Amygdala (tissue), 56 donors: ENCODE measurements around the gene OR51F2.
"Not testable (repeated sequence)": the region's sequence is repeated elsewhere in the genome, so short reads cannot be mapped to it uniquely, and the experiment has no call there.

Experiments used
- DNase-seq, 56 donors: peaks; one replicate each; lab custom pipeline; 2025; lab: John Stamatoyannopoulos, UW

The OR51F2 gene

DNA sequence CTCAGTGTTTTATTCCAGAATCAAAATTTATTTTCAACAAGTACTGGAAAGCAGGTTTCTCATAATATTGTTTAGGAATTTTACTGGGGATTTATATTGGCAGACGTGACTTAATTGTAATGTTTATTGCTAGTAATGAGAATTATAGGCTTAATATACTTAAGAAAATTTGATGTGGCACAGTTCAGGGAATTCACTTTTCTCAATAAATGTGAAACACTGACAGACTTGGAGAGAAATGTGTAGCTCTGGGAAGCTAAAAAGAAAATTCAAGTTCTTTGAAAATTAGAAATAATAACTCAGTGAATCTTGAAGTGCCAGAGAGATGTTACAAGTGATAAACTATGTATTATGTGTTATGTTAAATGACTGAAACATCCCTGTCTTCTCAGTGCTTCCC is at the start of gene OR51F2:
OR51F2 (plus strand) TSS at position 301 of the 400 bp plus-strand sequence. CDS start 101 bp downstream, outside the sequence.
- DNase-seq = no peak

DNA sequence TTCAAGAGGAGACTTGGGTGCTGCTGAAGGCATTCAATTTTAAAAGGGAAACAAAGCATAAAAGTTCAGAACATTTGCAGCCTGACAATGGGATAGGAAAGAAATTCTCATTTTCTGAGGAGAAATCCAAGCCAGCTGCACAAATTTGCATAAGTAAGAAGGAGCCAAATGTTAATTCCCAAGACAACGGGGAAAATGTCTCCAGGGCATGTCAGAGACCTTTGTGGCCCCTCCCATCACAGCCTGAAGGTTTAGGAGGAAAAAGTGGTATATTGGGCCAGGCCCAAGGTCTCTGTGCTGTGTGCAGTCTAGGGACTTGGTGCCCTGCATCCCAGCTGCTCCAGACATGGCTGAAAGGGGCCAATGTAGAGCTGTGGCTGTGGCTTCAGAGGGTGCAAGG is 38.7 kb upstream of the OR51F2 start:
- no peak for DNase-seq

DNA sequence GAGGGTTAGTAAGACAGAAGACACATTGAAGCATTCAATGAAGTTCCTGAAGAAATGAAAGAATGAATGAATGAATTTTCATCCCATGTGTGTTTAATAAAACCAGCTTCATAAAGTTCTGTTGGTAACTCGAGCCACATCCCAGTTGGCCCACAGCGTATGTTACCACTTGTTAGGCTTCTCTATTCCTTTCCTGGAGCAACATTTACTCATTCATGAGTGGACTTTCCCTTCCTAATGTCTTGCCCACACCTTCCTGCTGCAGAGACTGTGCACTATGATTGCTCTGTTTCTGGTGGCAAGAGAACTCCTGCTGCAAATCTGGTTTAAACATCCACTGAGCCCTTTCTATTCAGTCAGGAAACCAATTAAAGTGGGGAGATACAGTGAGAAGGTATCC is 23.9 kb upstream of the OR51F2 start:
- DNase-seq = no peak

GRCh38 chr11:4798427-4799183 is 22.5 kb upstream of the OR51F2 start:
- DNase-seq = no peak

GRCh38 chr11:4801316-4801715 is 19.8 kb upstream of the OR51F2 start:
- not testable (repeated sequence) for DNase-seq

GRCh38 chr11:4804280-4804679 is 16.8 kb upstream of the OR51F2 start, which contains the start of gene OR52R1:
Gene OR52R1, minus strand, starts transcription at chr11:4804380. Its CDS starts 0 bp downstream, at chr11:4804380.
- DNase-seq = no peak

DNA sequence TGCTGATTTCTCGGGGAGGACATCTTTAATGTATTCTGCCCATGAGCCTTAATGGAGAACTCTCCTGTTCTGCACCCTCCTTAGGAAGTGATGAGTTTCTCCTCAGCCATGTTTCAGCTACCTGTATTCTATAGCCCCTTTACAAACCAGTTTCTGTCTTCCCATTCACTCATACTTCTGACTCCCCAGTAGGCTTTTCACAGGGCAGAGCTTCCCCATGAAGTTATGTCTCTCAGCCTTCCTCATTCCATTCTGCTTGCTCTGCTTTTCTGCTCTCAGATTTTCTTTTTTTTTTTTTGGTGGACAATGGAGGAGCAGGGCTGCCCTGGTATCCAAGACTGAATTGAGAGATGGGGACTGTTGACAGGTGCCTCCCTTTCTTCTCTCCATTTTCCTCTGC is 12.6 kb upstream of the OR51F2 start:
- no peak for DNase-seq

GRCh38 chr11:4809246-4809645 is 11.9 kb upstream of the OR51F2 start:
- DNase-seq = no peak

- no peak for DNase-seq
These were observed 4.0 kb downstream of the OR51F2 start for GRCh38 chr11:4825132-4825531.

DNA sequence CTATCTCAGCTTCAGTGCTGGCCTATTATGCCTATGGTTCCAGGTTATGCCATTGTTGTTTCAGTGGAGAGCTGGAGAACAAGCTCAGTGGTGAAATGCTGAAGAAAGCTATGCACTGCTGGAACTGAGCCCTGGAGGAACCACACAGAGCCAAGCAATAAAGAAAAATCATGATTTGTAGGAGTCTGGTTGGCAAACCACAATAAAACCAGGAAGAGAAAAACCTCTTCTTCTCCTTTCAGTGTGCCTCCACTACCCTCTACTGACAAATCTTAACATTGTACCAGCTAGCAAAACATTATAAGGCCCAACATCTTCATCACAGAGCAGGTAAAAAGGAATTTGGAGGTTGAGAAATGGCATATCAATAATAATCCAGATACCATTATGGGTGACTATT is 5.3 kb downstream of the OR51F2 start:
- DNase-seq = no peak

DNA sequence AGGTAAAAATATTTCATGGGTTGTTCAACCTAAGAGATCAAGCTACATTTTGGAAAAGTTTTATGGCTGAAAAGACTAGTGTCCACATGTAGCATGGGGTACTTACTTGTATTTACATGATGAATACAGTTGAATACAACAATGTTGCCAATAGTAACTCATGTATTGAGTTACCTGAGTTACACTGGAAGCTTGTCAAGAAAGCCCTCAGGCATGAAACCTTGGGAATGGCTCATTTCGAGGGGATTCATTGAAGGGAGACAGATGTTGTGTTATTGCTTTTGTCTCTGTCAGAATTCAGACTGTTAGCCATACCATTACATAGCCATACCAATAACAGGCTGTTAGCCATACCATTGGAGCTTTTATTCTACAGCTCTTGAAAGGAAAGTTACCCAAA is 9.2 kb downstream of the OR51F2 start:
- no peak for DNase-seq

DNA sequence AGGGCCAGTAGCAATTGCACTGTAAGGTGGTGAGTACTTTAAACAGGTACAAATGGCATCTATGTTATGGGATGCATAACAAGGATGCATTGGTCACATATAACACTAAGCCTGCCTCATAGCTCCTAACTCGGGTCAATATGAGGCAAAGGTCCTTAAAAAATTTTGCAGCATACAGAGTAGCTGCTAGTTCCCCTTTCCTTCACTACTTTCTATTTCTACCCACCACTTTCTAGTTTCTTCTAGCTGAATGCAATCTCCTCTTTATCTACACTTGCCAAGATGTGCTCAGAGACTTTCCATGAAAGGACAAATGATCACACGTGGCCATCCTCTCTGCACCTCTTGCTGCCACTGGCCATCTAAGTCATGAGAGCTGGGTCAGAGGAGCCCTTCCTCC is 9.8 kb downstream of the OR51F2 start:
- DNase-seq = no peak

- DNase-seq = no peak
These were observed 18.9 kb downstream of the OR51F2 start for GRCh38 chr11:4839851-4840549.

DNA sequence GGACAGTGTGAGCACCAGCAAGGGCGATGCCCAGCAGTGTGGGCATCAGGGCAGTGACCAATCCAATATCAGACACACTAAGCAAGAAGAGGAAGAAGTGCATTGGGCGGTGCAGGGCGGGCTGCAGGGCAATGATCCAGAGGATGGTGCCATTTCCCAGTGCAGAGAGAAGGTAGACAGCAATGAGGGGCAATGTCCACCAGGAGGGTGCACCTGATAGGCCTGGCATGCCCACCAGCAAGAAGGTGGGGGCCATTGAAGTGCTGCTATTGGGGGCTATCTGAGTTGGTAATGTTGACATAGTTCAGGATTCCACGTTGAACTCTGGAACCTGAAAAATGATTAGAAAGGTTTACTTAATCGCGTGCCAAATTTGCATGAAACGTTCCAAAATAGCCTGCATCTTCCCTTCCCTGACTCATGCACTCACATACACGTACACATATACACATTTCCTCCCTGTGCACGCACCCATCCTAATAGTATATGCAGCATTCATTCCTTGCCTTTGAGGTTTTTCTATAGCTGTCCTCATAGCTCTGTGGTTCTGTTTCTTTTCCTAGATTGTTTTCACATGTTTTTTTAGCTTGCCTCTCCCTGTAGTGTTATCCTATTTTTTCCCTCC is 27.9 kb downstream of the OR51F2 start, which contains the start of gene OR51S1:
OR51S1 (minus strand) TSS at position 301 of the 625 bp plus-strand sequence; CDS start at position 301, 0 bp downstream.
- DNase-seq = no peak

DNA sequence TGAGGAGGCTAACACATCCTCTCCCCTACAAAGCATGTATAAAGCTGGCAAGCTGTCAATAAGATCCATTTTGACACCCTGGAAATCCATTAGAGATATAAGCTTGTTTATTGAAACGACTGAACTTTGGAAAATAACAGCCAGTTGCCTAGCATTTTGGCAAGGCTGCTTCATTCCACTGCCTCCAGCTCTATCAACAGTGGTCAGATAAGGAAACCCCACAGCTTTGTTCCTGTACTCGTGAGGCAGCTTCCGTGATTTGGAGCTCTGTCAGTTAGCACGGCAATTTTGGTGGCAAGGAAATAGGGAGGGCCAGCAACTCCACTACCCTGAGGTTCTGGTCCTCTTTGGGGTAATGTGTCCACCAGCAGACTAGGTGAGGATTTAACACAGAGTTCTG is 29.9 kb downstream of the OR51F2 start:
- DNase-seq = no peak

DNA sequence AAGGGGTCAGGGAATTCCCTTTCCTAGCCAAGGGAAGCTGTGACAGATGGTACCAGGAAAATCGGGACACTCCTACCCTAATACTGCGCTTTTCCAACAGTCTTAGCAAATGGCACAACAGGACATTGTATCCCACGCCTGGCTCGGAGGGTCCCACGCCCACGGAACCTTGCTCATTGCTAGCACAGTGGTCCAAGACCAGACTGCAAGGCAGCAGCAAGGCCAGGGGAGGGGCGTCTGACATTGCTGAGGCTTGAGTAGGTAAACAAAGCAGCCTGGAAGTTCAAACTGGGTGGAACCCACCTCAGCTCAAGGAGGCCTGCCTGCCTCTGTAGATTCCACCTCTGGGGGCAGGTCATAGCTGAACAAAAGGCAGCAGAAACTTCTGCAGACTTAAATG is 33.2 kb downstream of the OR51F2 start:
- not testable (repeated sequence) for DNase-seq

DNA sequence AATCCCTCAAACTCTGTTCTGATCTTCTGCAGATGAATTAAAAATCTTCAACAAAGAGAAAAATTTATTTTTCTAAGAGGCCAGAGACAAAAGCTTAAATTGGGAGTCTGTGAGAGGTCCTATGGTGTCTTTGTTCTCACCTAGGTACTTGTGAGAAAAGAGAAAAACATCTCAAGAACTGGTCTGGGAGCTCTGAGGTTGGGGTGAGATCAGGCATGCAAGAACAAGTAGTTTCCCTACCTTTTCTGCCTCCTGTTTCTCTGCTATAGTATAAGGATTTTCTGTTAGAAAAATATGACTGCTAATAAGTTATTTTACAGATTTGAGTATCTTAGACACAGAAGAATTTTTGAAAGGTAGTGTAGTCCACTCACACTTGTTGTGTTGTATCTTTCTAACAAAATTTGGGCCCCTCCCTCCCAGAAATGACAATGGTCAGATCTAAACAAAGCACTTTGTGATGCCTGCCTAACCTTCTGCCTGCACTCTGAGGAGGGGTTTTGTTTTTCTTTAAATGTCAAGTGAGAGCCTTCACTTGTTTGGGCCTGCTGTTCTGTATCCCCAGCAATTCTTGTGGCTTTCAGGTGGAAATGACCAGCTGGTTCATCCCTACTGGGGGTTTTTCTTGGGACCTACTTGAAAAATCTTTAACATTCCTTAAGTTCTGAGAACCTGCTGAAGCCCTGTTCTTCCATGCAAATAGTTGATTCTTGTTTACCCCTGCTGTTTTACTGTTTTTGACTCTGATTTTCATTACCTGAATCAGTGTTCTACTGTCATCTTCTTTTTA is 41.5 kb downstream of the OR51F2 start:
- no peak for DNase-seq

GRCh38 chr11:4863876-4864275 is 42.8 kb downstream of the OR51F2 start:
- no peak for DNase-seq

GRCh38 chr11:4865855-4866254 is 44.7 kb downstream of the OR51F2 start:
- DNase-seq = no peak
